GM19099 (cell line): ENCODE measurements around the gene CYGB.
A peak's percentile ranks its signal among the peaks of the same experiment; 100 is the strongest.

Experiments used
- POLR2A ChIP-seq: IDR thresholded peaks from 3 replicates; pipeline ENCODE4 v1.6.1; 2011; ENCODE audit warnings: low read depth; ENCODE audit not compliant: insufficient read length; ENCODE audit errors: extremely low read depth

Gene CYGB

GRCh38 chr17:76558198-76559095, 20.9 kb upstream of the CYGB start:
- TF ChIP-seq POLR2A, result no peak

GRCh38 chr17:76557368-76558197, 20.1 kb upstream of the CYGB start:
- peak; percentile 93 for TF ChIP-seq POLR2A

- TF ChIP-seq POLR2A, result no peak
Measured at GRCh38 chr17:76556765-76557367, 19.4 kb upstream of the CYGB start.

GRCh38 chr17:76554131-76554530, 16.6 kb upstream of the CYGB start:
- no peak for TF ChIP-seq POLR2A

- no peak for TF ChIP-seq POLR2A
Measured at GRCh38 chr17:76553178-76553908, 15.8 kb upstream of the CYGB start.

- TF ChIP-seq POLR2A, result no peak
Measured at GRCh38 chr17:76551685-76552084, 14.2 kb upstream of the CYGB start.

GRCh38 chr17:76550712-76551615, 13.5 kb upstream of the CYGB start:
- TF ChIP-seq POLR2A, result no peak

- no peak for TF ChIP-seq POLR2A
Measured at GRCh38 chr17:76549539-76549938, 12.0 kb upstream of the CYGB start.

- TF ChIP-seq POLR2A, result no peak
Measured at GRCh38 chr17:76549215-76549518, 11.7 kb upstream of the CYGB start.

GRCh38 chr17:76548378-76549214, 11.1 kb upstream of the CYGB start:
- TF ChIP-seq POLR2A, result no peak

- no peak for TF ChIP-seq POLR2A
Measured at GRCh38 chr17:76547642-76548202, 10.2 kb upstream of the CYGB start.

- no peak for TF ChIP-seq POLR2A
Measured at GRCh38 chr17:76547183-76547641, 9.7 kb upstream of the CYGB start.
